H1 (cell line): ENCODE data around the gene PHRF1. TPM values are rescaled to one million over a fixed set of nuclear protein-coding genes. Genes with fewer than 3 reads are reported as not detected.

Experiments
- BRCA1 ChIP-seq: IDR thresholded peaks from 2 replicates; pipeline ENCODE4 v1.6.1; 2012; ENCODE audit warnings: low read depth, low read length, improper control_type of control experiment
- JUN ChIP-seq: IDR thresholded peaks from 2 replicates; pipeline ENCODE4 v1.6.1; 2011; ENCODE audit warnings: low read depth, mild to moderate bottlenecking, improper control_type of control experiment, low read length
- RNF2 ChIP-seq: fragments of 200-900, 300-1000 bp; sonication (generic); IDR thresholded peaks from 2 replicates; pipeline ENCODE4 v1.7.1; 2016; ENCODE audit warnings: borderline replicate concordance, low read depth, mild to moderate bottlenecking, antibody characterized with exemption, low read length; ENCODE audit not compliant: poor library complexity, severe bottlenecking; ENCODE audit errors: missing control alignments
- SIRT6 ChIP-seq: IDR thresholded peaks from one replicate; pipeline ENCODE4 v1.7.1; 2012; ENCODE audit warnings: low read length, inconsistent platforms
- SIX5 ChIP-seq: IDR thresholded peaks from 2 replicates; pipeline ENCODE4 v1.6.1; 2011; ENCODE audit warnings: mild to moderate bottlenecking, low read depth, low read length
- SP1 ChIP-seq: IDR thresholded peaks from 2 replicates; pipeline ENCODE4 v1.6.1; 2011; ENCODE audit warnings: low read depth, low read length
- TAF7 ChIP-seq: optimal IDR thresholded peaks from 2 replicates; pipeline ENCODE3; 2011; ENCODE audit warnings: low read depth, mild to moderate bottlenecking, inconsistent platforms, low read length, moderate library complexity, borderline replicate concordance
- polyA plus RNA-seq, 7 experiments: library from polyadenylated mRNA; depleted of rRNA in 3 of 7; stranded (reverse) in 5 of 7; unstranded in 2 of 7; fragments of >200 nt in 5 of 7; fragments of 200-250 nt in 2 of 7; gene quantifications; 1 replicate in 5 of 7; 2 replicates in 1 of 7; 4 replicates in 1 of 7; pipeline versions ENCODE4 v1.2.1 to v1.2.3, GENCODE V29; 2011 to 2013; ENCODE audit warnings: missing spikeins in 2 of 7, mixed read lengths in 2 of 7
- total RNA-seq: library from RNA; stranded (reverse); fragmentation: NEBNext Ultra II Directional; extraction: Animal tissue kit (Norgen Biotek cat#: 25700); gene quantifications from 2 replicates; pipeline ENCODE4 v1.2.1, GENCODE V29; 2021

Gene PHRF1
- total and polyA plus RNA-seq, 2 of the 8 experiments (the other 6 are each of a cell fraction or from before 2014, with no cell fraction given) = 13.4 to 37.3 TPM

- TF ChIP-seq RNF2 (no peak), SIX5 (no peak), SIRT6 (no peak), SP1 (no peak), JUN (no peak), BRCA1 (no peak), TAF7 (no peak)
These were observed 14.1 kb upstream of the PHRF1 start (continued) for GRCh38 chr11:562046-562645.
